Mucosa of rectum (tissue), 2 donors: ENCODE measurements around the gene ABI2.

Experiments
- H3K27ac ChIP-seq, 2 donors: one replicate each; pipeline ENCODE4 v1.7.0; 2013; ENCODE audit warnings: inconsistent platforms in 2 of 2, low read depth in 2 of 2, low read length in 2 of 2
- H3K27me3 ChIP-seq, 2 donors: one replicate each; pipeline ENCODE4 v1.7.0; 2013; ENCODE audit warnings: low read length in 2 of 2; ENCODE audit not compliant: control insufficient read depth in 2 of 2, insufficient read depth in 2 of 2
- H3K36me3 ChIP-seq, 2 donors: one replicate each; pipeline ENCODE4 v1.7.0; 2013; ENCODE audit warnings: low read length in 2 of 2; ENCODE audit not compliant: control insufficient read depth in 2 of 2, insufficient read depth in 2 of 2
- H3K4me1 ChIP-seq, 2 donors: one replicate each; pipeline ENCODE4 v1.7.0; 2013; ENCODE audit warnings: low read length in 2 of 2, mild to moderate bottlenecking in 1 of 2; ENCODE audit not compliant: control insufficient read depth in 2 of 2, insufficient read depth in 2 of 2
- H3K4me3 ChIP-seq, 2 donors: one replicate each; pipeline ENCODE4 v1.7.0; 2013; ENCODE audit warnings: low read length in 2 of 2
- H3K9ac ChIP-seq, 2 donors: one replicate each; pipeline ENCODE4 v1.7.0; 2013; ENCODE audit warnings: low read length in 2 of 2, low read depth in 1 of 2, mild to moderate bottlenecking in 1 of 2
- H3K9me3 ChIP-seq, 2 donors: one replicate each; pipeline ENCODE4 v1.7.0; 2013; ENCODE audit warnings: low read length in 2 of 2; ENCODE audit not compliant: control insufficient read depth in 2 of 2
- donor health status: healthy.
- donor health status: Normal muscosa, but diverticular disease.

Gene ABI2

GRCh38 chr2:203462308-203462707 lies 134.1 kb downstream of the ABI2 start:
- no peak overlapping the region for H3K4me3 ChIP-seq
- no peaks in the 10 kb centered on the region for H3K4me1 ChIP-seq
- no peaks in the 10 kb centered on the region for H3K9me3 ChIP-seq
- no peaks in the 10 kb centered on the region for H3K27me3 ChIP-seq
- no peak overlapping the region for H3K27ac ChIP-seq
- H3K36me3 ChIP-seq: peaks cover 10 to 16% of the 10 kb centered on the region in 2 donors
- no peak overlapping the region for H3K9ac ChIP-seq

- Histone ChIP-seq H3K9me3 (no peaks in the 10 kb centered on the region), H3K27me3 (no peaks in the 10 kb centered on the region), H3K4me3 (no peak overlapping the region), H3K9ac (no peak overlapping the region), H3K36me3 (peaks cover 9 to 11% of the 10 kb centered on the region in 2 donors), H3K27ac (no peak overlapping the region), H3K4me1 (no peaks in the 10 kb centered on the region)
Measured at GRCh38 chr2:203463266-203463678, 135.1 kb downstream of the ABI2 start.

- no peak overlapping the region for H3K9ac ChIP-seq
- no peaks in the 10 kb centered on the region for H3K9me3 ChIP-seq
- H3K27me3 ChIP-seq: no peaks in the 10 kb centered on the region
- H3K36me3 ChIP-seq: peaks cover 0 to 3% of the 10 kb centered on the region in 2 donors
- H3K27ac ChIP-seq: no peak overlapping the region
- H3K4me3 ChIP-seq: no peak overlapping the region
- H3K4me1 ChIP-seq: peaks cover 0 to 2% of the 10 kb centered on the region in 2 donors
Measured at GRCh38 chr2:203469546-203469945, 141.4 kb downstream of the ABI2 start.

GRCh38 chr2:203470371-203470770 lies 142.2 kb downstream of the ABI2 start:
- Histone ChIP-seq H3K9ac (no peak overlapping the region), H3K36me3 (peaks cover 0 to 3% of the 10 kb centered on the region in 2 donors), H3K27me3 (no peaks in the 10 kb centered on the region), H3K27ac (no peak overlapping the region), H3K4me3 (no peak overlapping the region), H3K9me3 (no peaks in the 10 kb centered on the region), H3K4me1 (peaks cover 0 to 2% of the 10 kb centered on the region in 2 donors)

- H3K9me3 ChIP-seq: no peaks in the 10 kb centered on the region
- H3K36me3 ChIP-seq: peaks cover 0 to 3% of the 10 kb centered on the region in 2 donors
- no peak overlapping the region for H3K4me3 ChIP-seq
- H3K9ac ChIP-seq: no peak overlapping the region
- peaks cover 0 to 2% of the 10 kb centered on the region in 2 donors for H3K4me1 ChIP-seq
- no peak overlapping the region for H3K27ac ChIP-seq
- no peaks in the 10 kb centered on the region for H3K27me3 ChIP-seq
Measured at GRCh38 chr2:203471323-203471722, 143.1 kb downstream of the ABI2 start.

- no peaks in the 10 kb centered on the region for H3K9me3 ChIP-seq
- H3K36me3 ChIP-seq: peaks cover 0 to 3% of the 10 kb centered on the region in 2 donors
- no peaks in the 10 kb centered on the region for H3K4me1 ChIP-seq
- H3K9ac ChIP-seq: no peak overlapping the region
- no peaks in the 10 kb centered on the region for H3K27me3 ChIP-seq
- no peak overlapping the region for H3K4me3 ChIP-seq
- no peak overlapping the region for H3K27ac ChIP-seq
Measured at GRCh38 chr2:203476881-203477280, 148.7 kb downstream of the ABI2 start.

GRCh38 chr2:203480623-203481022 lies 152.4 kb downstream of the ABI2 start:
- peaks cover 0 to 6% of the 10 kb centered on the region in 2 donors for H3K36me3 ChIP-seq
- no peaks in the 10 kb centered on the region for H3K9me3 ChIP-seq
- H3K9ac ChIP-seq: no peak overlapping the region
- no peak overlapping the region for H3K4me3 ChIP-seq
- H3K27ac ChIP-seq: no peak overlapping the region
- H3K4me1 ChIP-seq: no peaks in the 10 kb centered on the region
- no peaks in the 10 kb centered on the region for H3K27me3 ChIP-seq

GRCh38 chr2:203484266-203485112 lies 156.3 kb downstream of the ABI2 start:
- H3K36me3 ChIP-seq: peaks cover 0 to 9% of the 10 kb centered on the region in 2 donors
- H3K9me3 ChIP-seq: no peaks in the 10 kb centered on the region
- no peaks in the 10 kb centered on the region for H3K4me1 ChIP-seq
- no peaks in the 10 kb centered on the region for H3K27me3 ChIP-seq
- H3K9ac ChIP-seq: no peak overlapping the region
- H3K27ac ChIP-seq: no peak overlapping the region
- H3K4me3 ChIP-seq: no peak overlapping the region

- H3K27ac ChIP-seq: no peak overlapping the region
- no peaks in the 10 kb centered on the region for H3K27me3 ChIP-seq
- no peaks in the 10 kb centered on the region for H3K9me3 ChIP-seq
- peaks cover 5 to 17% of the 10 kb centered on the region in 2 donors for H3K36me3 ChIP-seq
- no peak overlapping the region for H3K4me3 ChIP-seq
- no peaks in the 10 kb centered on the region for H3K4me1 ChIP-seq
- no peak overlapping the region for H3K9ac ChIP-seq
Measured at GRCh38 chr2:203489531-203489930, 161.3 kb downstream of the ABI2 start.

GRCh38 chr2:203490391-203490790 lies 162.2 kb downstream of the ABI2 start:
- Histone ChIP-seq H3K9ac (no peak overlapping the region), H3K27me3 (no peaks in the 10 kb centered on the region), H3K4me1 (no peaks in the 10 kb centered on the region), H3K9me3 (no peaks in the 10 kb centered on the region), H3K4me3 (no peak overlapping the region), H3K36me3 (peaks cover 5 to 13% of the 10 kb centered on the region in 2 donors), H3K27ac (no peak overlapping the region)
